SU-DHL-6 (cell line): ENCODE data around the gene ERC1.

Experiments used
- H2AFZ ChIP-seq: fragments of 200-600 bp; sonication (generic); 2 replicates; pipeline ENCODE4 v1.6.1; 2014; ENCODE audit warnings: low read depth, mild to moderate bottlenecking, moderate library complexity, mixed read lengths, antibody characterized with exemption, low read length; ENCODE audit not compliant: severe bottlenecking
- H3F3A ChIP-seq: fragments of 200-600 bp; shearing (Covaris generic); 2 replicates; pipeline ENCODE4 v1.6.0; 2016; ENCODE audit warnings: antibody characterized with exemption, mild to moderate bottlenecking; ENCODE audit not compliant: insufficient read depth
- H3K27ac ChIP-seq: fragments of 200-600 bp; sonication (generic); 2 replicates; pipeline ENCODE4 v1.5.1; 2016; ENCODE audit warnings: low read depth, mild to moderate bottlenecking, low read length, moderate library complexity, mixed read lengths
- H3K27me3 ChIP-seq: fragments of 200-600 bp; sonication (generic), shearing (Covaris generic); 2 replicates; pipeline ENCODE4 v1.6.0; 2014; ENCODE audit warnings: mild to moderate bottlenecking, low read length
- H3K36me3 ChIP-seq: fragments of 200-600 bp; sonication (generic); 2 replicates; pipeline ENCODE4 v1.6.1; 2014; ENCODE audit warnings: mild to moderate bottlenecking, low read length, mixed read lengths
- H3K4me2 ChIP-seq: fragments of 300-600, 200-600 bp; shearing (Covaris generic), sonication (generic); 2 replicates; pipeline ENCODE4 v1.6.0; 2014; ENCODE audit warnings: low read length, low read depth, mild to moderate bottlenecking; ENCODE audit not compliant: poor library complexity, severe bottlenecking
- H3K4me3 ChIP-seq: fragments of 200-600 bp; sonication (generic); 2 replicates; pipeline ENCODE4 v1.5.1; 2014; ENCODE audit warnings: antibody characterized with exemption, low read length, mild to moderate bottlenecking, mixed read lengths; ENCODE audit not compliant: insufficient read depth, poor library complexity, severe bottlenecking
- H3K79me2 ChIP-seq: fragments of 200-600 bp; sonication (generic); 2 replicates; pipeline ENCODE4 v1.6.1; 2014; ENCODE audit warnings: mild to moderate bottlenecking, low read length, moderate library complexity; ENCODE audit not compliant: insufficient read depth
- H3K9ac ChIP-seq: fragments of 200-600 bp; sonication (generic); 2 replicates; pipeline ENCODE4 v1.7.0; 2014; ENCODE audit warnings: mild to moderate bottlenecking, low read length
- H3K9me2 ChIP-seq: fragments of 200-600 bp; sonication (generic); replicated peaks from 2 replicates; pipeline ENCODE4 v1.6.1; 2014; ENCODE audit warnings: low read length; ENCODE audit not compliant: insufficient read depth
- H3K9me3 ChIP-seq: fragments of 200-600 bp; sonication (generic); 2 replicates; pipeline ENCODE4 v1.6.1; 2014; ENCODE audit warnings: low read length, mixed read lengths; ENCODE audit not compliant: insufficient read depth
- H4K20me1 ChIP-seq: fragments of 200-600 bp; sonication (generic); 2 replicates; pipeline ENCODE4 v1.6.1; 2014; ENCODE audit warnings: low read depth, mild to moderate bottlenecking, antibody characterized with exemption, low read length, moderate library complexity, mixed read lengths
- EZH2phosphoT487 ChIP-seq: fragments of 200-600 bp; sonication (generic), shearing (Covaris generic); conservative IDR thresholded peaks from 2 replicates; pipeline ENCODE4 v1.6.1; 2018; ENCODE audit warnings: mild to moderate bottlenecking, antibody characterized with exemption, low read length, moderate library complexity, mixed read lengths
- TF ChIP-seq, protein P1 (sequence below): fragments of 200-600 bp; sonication (generic); IDR thresholded peaks from one replicate; pipeline ENCODE4 v1.5.1; 2017; ENCODE audit warnings: antibody characterized with exemption, mild to moderate bottlenecking, low read length, moderate library complexity; ENCODE audit not compliant: insufficient read depth, poor library complexity, severe bottlenecking

ERC1 gene

DNA sequence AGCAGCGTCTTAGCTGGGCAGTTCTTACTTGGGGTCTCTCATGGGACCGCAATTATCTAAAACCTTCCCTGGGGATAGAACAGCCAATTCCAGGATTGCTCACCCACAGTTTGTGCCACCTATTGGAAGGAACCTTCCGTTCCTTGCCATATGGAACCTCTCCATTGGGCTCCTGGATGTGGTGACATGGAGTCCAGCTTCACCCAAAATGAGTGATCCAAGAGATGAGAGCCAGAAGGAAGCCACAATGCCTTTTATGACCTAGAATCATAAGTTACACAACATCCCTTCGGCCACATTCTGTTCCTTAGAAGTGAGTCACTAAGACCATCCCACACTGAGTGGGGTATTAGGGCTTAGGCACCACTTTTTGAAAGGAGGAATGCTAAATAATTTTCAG lies 439.0 kb downstream of the ERC1 start:
- H3K9me3 ChIP-seq: no peaks in the 10 kb centered on the region
- H4K20me1 ChIP-seq: no peaks in the 10 kb centered on the region
- H3K27me3 ChIP-seq: no peaks in the 10 kb centered on the region
- H3K9me2 ChIP-seq: no peaks in the 10 kb centered on the region
- H2AFZ ChIP-seq: no peak overlapping the region
- no peak overlapping the region for H3K9ac ChIP-seq
- no peaks in the 10 kb centered on the region for H3F3A ChIP-seq
- H3K36me3 ChIP-seq: no peaks in the 10 kb centered on the region
- H3K4me3 ChIP-seq: no peak overlapping the region
- H3K27ac ChIP-seq: no peak overlapping the region
- no peak for TF ChIP-seq EZH2phosphoT487
- TF ChIP-seq, protein P1, sequence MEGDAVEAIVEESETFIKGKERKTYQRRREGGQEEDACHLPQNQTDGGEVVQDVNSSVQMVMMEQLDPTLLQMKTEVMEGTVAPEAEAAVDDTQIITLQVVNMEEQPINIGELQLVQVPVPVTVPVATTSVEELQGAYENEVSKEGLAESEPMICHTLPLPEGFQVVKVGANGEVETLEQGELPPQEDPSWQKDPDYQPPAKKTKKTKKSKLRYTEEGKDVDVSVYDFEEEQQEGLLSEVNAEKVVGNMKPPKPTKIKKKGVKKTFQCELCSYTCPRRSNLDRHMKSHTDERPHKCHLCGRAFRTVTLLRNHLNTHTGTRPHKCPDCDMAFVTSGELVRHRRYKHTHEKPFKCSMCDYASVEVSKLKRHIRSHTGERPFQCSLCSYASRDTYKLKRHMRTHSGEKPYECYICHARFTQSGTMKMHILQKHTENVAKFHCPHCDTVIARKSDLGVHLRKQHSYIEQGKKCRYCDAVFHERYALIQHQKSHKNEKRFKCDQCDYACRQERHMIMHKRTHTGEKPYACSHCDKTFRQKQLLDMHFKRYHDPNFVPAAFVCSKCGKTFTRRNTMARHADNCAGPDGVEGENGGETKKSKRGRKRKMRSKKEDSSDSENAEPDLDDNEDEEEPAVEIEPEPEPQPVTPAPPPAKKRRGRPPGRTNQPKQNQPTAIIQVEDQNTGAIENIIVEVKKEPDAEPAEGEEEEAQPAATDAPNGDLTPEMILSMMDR: no peak
- H3K79me2 ChIP-seq: no peaks in the 10 kb centered on the region
- H3K4me2 ChIP-seq: no peak overlapping the region

- Histone ChIP-seq H3F3A (no peaks in the 10 kb centered on the region), H3K9me3 (no peaks in the 10 kb centered on the region), H3K9me2 (no peaks in the 10 kb centered on the region), H4K20me1 (no peaks in the 10 kb centered on the region), H3K4me2 (no peak overlapping the region), H3K27me3 (no peaks in the 10 kb centered on the region), H3K9ac (no peak overlapping the region), H3K36me3 (no peaks in the 10 kb centered on the region), H2AFZ (no peak overlapping the region), H3K27ac (no peak overlapping the region), H3K79me2 (no peaks in the 10 kb centered on the region), H3K4me3 (no peak overlapping the region)
- no peak for TF ChIP-seq EZH2phosphoT487
- TF ChIP-seq, protein P1: no peak
These were observed 443.4 kb downstream of the ERC1 start for GRCh38 chr12:1434296-1434955.

DNA sequence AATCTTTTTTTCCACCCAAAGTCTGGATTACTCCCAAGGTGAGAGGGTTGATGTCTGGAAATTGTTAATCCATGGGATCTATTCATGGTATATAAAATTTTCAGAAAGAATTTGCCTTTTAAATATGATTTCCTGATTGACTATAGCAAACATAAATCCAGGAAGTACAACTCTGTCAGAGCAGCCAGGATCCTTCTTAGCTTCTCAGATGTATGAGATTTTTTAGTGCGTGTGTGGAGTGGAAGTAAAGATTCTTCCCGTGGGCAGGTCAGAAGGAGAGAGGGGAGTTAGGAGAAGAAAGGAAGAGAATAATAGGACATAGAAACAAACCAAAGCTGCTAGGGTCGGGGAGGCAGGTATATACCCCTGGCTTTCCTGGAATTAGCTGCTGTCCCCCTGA lies 444.0 kb downstream of the ERC1 start:
- Histone ChIP-seq H3K27me3 (no peaks in the 10 kb centered on the region), H3K9me2 (no peaks in the 10 kb centered on the region), H4K20me1 (no peaks in the 10 kb centered on the region), H2AFZ (no peak overlapping the region), H3K9ac (no peak overlapping the region), H3K27ac (no peak overlapping the region), H3K9me3 (no peaks in the 10 kb centered on the region), H3F3A (no peaks in the 10 kb centered on the region), H3K79me2 (no peaks in the 10 kb centered on the region), H3K36me3 (no peaks in the 10 kb centered on the region), H3K4me3 (no peak overlapping the region), H3K4me2 (no peak overlapping the region)
- TF ChIP-seq, protein P1: no peak
- TF ChIP-seq EZH2phosphoT487: no peak
